ENCODE data around the gene FANCC. TPM values are rescaled to one million over a fixed set of nuclear protein-coding genes. Genes with fewer than 3 reads are reported as not detected.
A peak's percentile ranks its signal among the peaks of the same experiment; 100 is the strongest.

FANCC gene
- total RNA-seq, 2 donors from 2014 or later = 4.9 to 21.2 TPM

- H3K4me3 ChIP-seq = no peak overlapping the region
- TF ChIP-seq POLR2A (IDR thresholded peaks at IDR 0.05) (no peak), CTCF (IDR thresholded peaks at IDR 0.05) (no peak), POLR2AphosphoS5 (IDR thresholded peaks at IDR 0.05) (no peak)
- H3K9me3 ChIP-seq = no peaks in the 10 kb centered on the region
- no peaks in the 10 kb centered on the region for H3K36me3 ChIP-seq
- intact Hi-C loops (cut with DNase I) = no loop called here
- H3K27ac ChIP-seq = no peak overlapping the region
- no peak for DNase-seq (ENCODE audit: low spot score)
- no peaks in the 10 kb centered on the region for H3K27me3 ChIP-seq (replicated peaks; ENCODE audit: insufficient read depth)
- WGBS = 76% methylated on average over 10 of the region's 10 CpGs
- H3K4me1 ChIP-seq (replicated peaks) = peaks cover 35% of the 10 kb centered on the region
Observed at GRCh38 chr9:95094002-95094401, 223.5 kb downstream of the FANCC start.

GRCh38 chr9:95093586-95093985 is 223.9 kb downstream of the FANCC start:
- 65% methylated on average over 16 of the region's 16 CpGs for WGBS
- no peaks in the 10 kb centered on the region for H3K27me3 ChIP-seq (replicated peaks; ENCODE audit: insufficient read depth)

GRCh38 chr9:95092262-95093072 is 225.0 kb downstream of the FANCC start:
- intact Hi-C loops (cut with DNase I) = no loop called here
- TF ChIP-seq CTCF (IDR thresholded peaks at IDR 0.05) = no peak
- no peak for TF ChIP-seq POLR2A (IDR thresholded peaks at IDR 0.05)
- no peak for TF ChIP-seq POLR2AphosphoS5 (IDR thresholded peaks at IDR 0.05)
- H3K27me3 ChIP-seq (replicated peaks; ENCODE audit: insufficient read depth) = no peaks in the 10 kb centered on the region
- H3K4me1 ChIP-seq (replicated peaks) = peaks cover 31% of the 10 kb centered on the region
- H3K9me3 ChIP-seq = no peaks in the 10 kb centered on the region
- H3K27ac ChIP-seq = peak overlapping the region; percentile 77
- WGBS = 33% methylated on average over 19 of the region's 19 CpGs
- DNase-seq (ENCODE audit: low spot score) = no peak
- no peak overlapping the region for H3K4me3 ChIP-seq
- no peaks in the 10 kb centered on the region for H3K36me3 ChIP-seq

More at GRCh38 chr9:95093586-95093985, 223.9 kb downstream of the FANCC start:
- Histone ChIP-seq H3K4me1 (replicated peaks) (peaks cover 35% of the 10 kb centered on the region), H3K4me3 (no peak overlapping the region), H3K36me3 (no peaks in the 10 kb centered on the region), H3K27ac (no peak overlapping the region), H3K9me3 (no peaks in the 10 kb centered on the region)
- intact Hi-C loops (cut with DNase I) = no loop called here
- no peak for DNase-seq (ENCODE audit: low spot score)
- TF ChIP-seq POLR2A (IDR thresholded peaks at IDR 0.05) = no peak
- TF ChIP-seq CTCF (IDR thresholded peaks at IDR 0.05) = no peak
- TF ChIP-seq POLR2AphosphoS5 (IDR thresholded peaks at IDR 0.05) = no peak

GRCh38 chr9:95091601-95092261 is 225.8 kb downstream of the FANCC start:
- WGBS = 25% methylated on average over 12 of the region's 12 CpGs
- intact Hi-C loops (cut with DNase I) = no loop called here
- H3K4me1 ChIP-seq (replicated peaks) = peaks cover 31% of the 10 kb centered on the region

More at GRCh38 chr9:95091601-95092261, 225.8 kb downstream of the FANCC start:
- peaks cover 0 to 1% of the 10 kb centered on the region in 2 donors for H3K36me3 ChIP-seq
- no peak overlapping the region for H3K4me3 ChIP-seq
- H3K9me3 ChIP-seq = no peaks in the 10 kb centered on the region
- peak overlapping the region; percentile 77 for H3K27ac ChIP-seq
- no peak for DNase-seq (ENCODE audit: low spot score)
- TF ChIP-seq POLR2A (IDR thresholded peaks at IDR 0.05) = no peak
- TF ChIP-seq CTCF (IDR thresholded peaks at IDR 0.05) = no peak
- no peak for TF ChIP-seq POLR2AphosphoS5 (IDR thresholded peaks at IDR 0.05)
- no peaks in the 10 kb centered on the region for H3K27me3 ChIP-seq (replicated peaks; ENCODE audit: insufficient read depth)
